Endothelial cell of umbilical vein (primary cell): ENCODE data around the gene ABCG4. TPM values are rescaled to one million over a fixed set of nuclear protein-coding genes. Genes with fewer than 3 reads are reported as not detected.

ENCODE experiments used
- BruUV-seq: library from RNA; stranded (reverse); fragments of 400-500 nt; replicated peaks from 2 replicates; lab custom pipeline; 2021; lab: Mats Ljungman, UMichigan
- CTCF ChIA-PET: fragments of 300-600, 350-600 bp; sonication (Branson Sonifier 250); formaldehyde crosslinking; loops from one replicate; lab custom pipeline; 2021; ENCODE audit warnings: antibody characterized with exemption, inconsistent platforms; lab: Charles Lee
- POLR2A ChIA-PET: fragments of 300-600, 350-600 bp; sonication (Branson Sonifier 250); formaldehyde crosslinking; loops from one replicate; lab custom pipeline; 2021; ENCODE audit warnings: antibody characterized with exemption, inconsistent platforms; lab: Charles Lee
- DNase-seq: peaks from one replicate; pipeline ENCODE4 v3.0.0-alpha.2; 2011; ENCODE audit warnings: low read depth, low spot score
- FAIRE-seq: peaks from 2 replicates; lab custom pipeline; 2011; peaks lifted over from hg19 to GRCh38; lab: Jason Lieb, UNC
- H2AFZ ChIP-seq: 2 replicates; pipeline ENCODE4 v1.6.0; 2012; ENCODE audit warnings: low read depth, low read length, control low read depth, inconsistent platforms
- H3K27ac ChIP-seq: 2 replicates; pipeline ENCODE4 v1.5.1; 2011; ENCODE audit warnings: low read depth, mild to moderate bottlenecking, control low read depth, low read length, moderate library complexity; ENCODE audit not compliant: insufficient read depth
- H3K27me3 ChIP-seq, 2 experiments: 2 replicates each; pipeline versions ENCODE4 v1.6.0 to v1.6.1; 2011; ENCODE audit warnings: low read length in 2 of 2, mixed read lengths in 1 of 2; ENCODE audit not compliant: control insufficient read depth in 2 of 2, insufficient read depth in 2 of 2
- H3K36me3 ChIP-seq, 2 experiments: 2 replicates in 1 of 2; 3 replicates in 1 of 2; pipeline ENCODE4 v1.5.1; 2011; ENCODE audit warnings: low read length in 2 of 2, mild to moderate bottlenecking in 1 of 2, moderate library complexity in 1 of 2; ENCODE audit not compliant: control insufficient read depth in 2 of 2, insufficient read depth in 2 of 2; ENCODE audit errors: extremely low read depth in 1 of 2
- H3K4me1 ChIP-seq: 3 replicates; pipeline ENCODE4 v1.5.1; 2011; ENCODE audit warnings: mild to moderate bottlenecking, low read length; ENCODE audit not compliant: control insufficient read depth, insufficient read depth; ENCODE audit errors: extremely low read depth
- H3K4me2 ChIP-seq: 2 replicates; pipeline ENCODE4 v1.6.1; 2011; ENCODE audit warnings: low read length, control low read depth, mixed read lengths; ENCODE audit not compliant: insufficient read depth
- H3K4me3 ChIP-seq, 3 experiments: fragments of 200-600 bp in 1 of 3; sonication (generic), shearing (Covaris generic) in 1 of 3; replicated peaks in 1 of 3; 2 replicates each; pipeline ENCODE4 v1.5.1; 2011 to 2016; ENCODE audit warnings: control low read depth in 3 of 3, low read length in 3 of 3, mild to moderate bottlenecking in 2 of 3, inconsistent platforms in 1 of 3, low read depth in 1 of 3, moderate library complexity in 1 of 3; ENCODE audit not compliant: insufficient read depth in 1 of 3
- H3K79me2 ChIP-seq: 2 replicates; pipeline ENCODE4 v1.6.0; 2012; ENCODE audit warnings: low read length, inconsistent platforms; ENCODE audit not compliant: control insufficient read depth, insufficient read depth
- H3K9ac ChIP-seq: replicated peaks from 2 replicates; pipeline ENCODE3; 2011; ENCODE audit warnings: low read length, control low read depth; ENCODE audit not compliant: insufficient read depth; ENCODE audit errors: extremely low read depth
- H3K9me1 ChIP-seq: replicated peaks from 3 replicates; pipeline ENCODE4 v1.6.0; 2011; ENCODE audit warnings: mild to moderate bottlenecking, low read length; ENCODE audit not compliant: control insufficient read depth, insufficient read depth; ENCODE audit errors: extremely low read depth
- H3K9me3 ChIP-seq: replicated peaks from 2 replicates; pipeline ENCODE4 v1.5.1; 2012; ENCODE audit warnings: low read length, inconsistent platforms; ENCODE audit not compliant: control insufficient read depth, insufficient read depth
- H4K20me1 ChIP-seq: replicated peaks from 2 replicates; pipeline ENCODE3; 2011; ENCODE audit warnings: mild to moderate bottlenecking, low read length; ENCODE audit not compliant: control insufficient read depth, insufficient read depth; ENCODE audit errors: extremely low read depth
- CTCF ChIP-seq, 2 donors: IDR thresholded peaks; 1 replicate in 1 of 2; 2 replicates in 1 of 2; pipeline ENCODE4 v1.5.1; 2011; ENCODE audit warnings: low read length in 2 of 2, mild to moderate bottlenecking in 2 of 2, moderate library complexity in 2 of 2, control low read depth in 1 of 2, inconsistent platforms in 1 of 2, low read depth in 1 of 2; ENCODE audit not compliant: insufficient read depth in 1 of 2; ENCODE audit errors: extremely low read depth in 1 of 2
- EZH2 ChIP-seq: IDR thresholded peaks from 2 replicates; pipeline ENCODE4 v1.6.1; 2012; ENCODE audit warnings: borderline replicate concordance, low read depth, mild to moderate bottlenecking, moderate library complexity, low read length, inconsistent platforms; ENCODE audit not compliant: severe bottlenecking
- FOS ChIP-seq: IDR thresholded peaks from 2 replicates; pipeline ENCODE4 v1.6.1; 2011; ENCODE audit warnings: mild to moderate bottlenecking, low read length, moderate library complexity, borderline replicate concordance; ENCODE audit not compliant: insufficient read depth
- GATA2 ChIP-seq: IDR thresholded peaks from 2 replicates; pipeline ENCODE4 v1.7.0; 2011; ENCODE audit warnings: low read depth, mild to moderate bottlenecking, moderate library complexity, mixed read lengths, low read length; ENCODE audit not compliant: insufficient read length, insufficient read depth
- JUN ChIP-seq: IDR thresholded peaks from 2 replicates; pipeline ENCODE4 v1.6.1; 2011; ENCODE audit warnings: borderline replicate concordance, low read depth; ENCODE audit not compliant: insufficient read length, insufficient read depth
- MYC ChIP-seq: IDR thresholded peaks from one replicate; pipeline ENCODE4 v1.6.1; 2011; ENCODE audit warnings: mild to moderate bottlenecking, low read depth, low read length
- POLR2A ChIP-seq: IDR thresholded peaks from 2 replicates; pipeline ENCODE4 v1.6.1; 2012; ENCODE audit warnings: low read depth, mild to moderate bottlenecking, control low read depth, low read length
- POLR2AphosphoS5 ChIP-seq: IDR thresholded peaks from 2 replicates; pipeline ENCODE4 v1.6.1; 2012; ENCODE audit warnings: low read depth, mild to moderate bottlenecking, control low read depth, low read length, moderate library complexity; ENCODE audit not compliant: insufficient read depth
- dilution Hi-C: fragments of 300-500 bp; cut with MboI; formaldehyde crosslinking; loops from one replicate; pipeline ENCODE4 v1.15.0; 2019; ENCODE audit warnings: low sequenced_read_pairs; ENCODE audit not compliant: extremely low pct_ligation_motif_present
- intact Hi-C: fragments of 100-400 bp; cut with micrococcal nuclease; formaldehyde crosslinking; loops from one replicate; pipeline ENCODE4 v1.10.0; 2022
- polyA plus RNA-seq, 4 experiments: library from polyadenylated mRNA; depleted of rRNA in 3 of 4; stranded (reverse) in 3 of 4; unstranded in 1 of 4; fragments of >200 nt; gene quantifications; 2 replicates each; pipeline versions ENCODE4 v1.2.1 to v1.2.3, GENCODE V29; 2011 to 2012; ENCODE audit warnings: missing spikeins in 1 of 4
- total RNA-seq: library from RNA; stranded (reverse); gene quantifications from 2 replicates; pipeline ENCODE4 v1.2.3, GENCODE V29; 2021
- TF ChIP-seq, protein P1 (sequence below): IDR thresholded peaks from 2 replicates; pipeline ENCODE4 v1.6.1; 2011; ENCODE audit not compliant: insufficient read depth, insufficient read length

Gene ABCG4
- total and polyA plus RNA-seq, 2 donors (not counting 3 experiments of a cell fraction or from before 2014, with no cell fraction given), result 1.0 to 1.7 TPM

DNA sequence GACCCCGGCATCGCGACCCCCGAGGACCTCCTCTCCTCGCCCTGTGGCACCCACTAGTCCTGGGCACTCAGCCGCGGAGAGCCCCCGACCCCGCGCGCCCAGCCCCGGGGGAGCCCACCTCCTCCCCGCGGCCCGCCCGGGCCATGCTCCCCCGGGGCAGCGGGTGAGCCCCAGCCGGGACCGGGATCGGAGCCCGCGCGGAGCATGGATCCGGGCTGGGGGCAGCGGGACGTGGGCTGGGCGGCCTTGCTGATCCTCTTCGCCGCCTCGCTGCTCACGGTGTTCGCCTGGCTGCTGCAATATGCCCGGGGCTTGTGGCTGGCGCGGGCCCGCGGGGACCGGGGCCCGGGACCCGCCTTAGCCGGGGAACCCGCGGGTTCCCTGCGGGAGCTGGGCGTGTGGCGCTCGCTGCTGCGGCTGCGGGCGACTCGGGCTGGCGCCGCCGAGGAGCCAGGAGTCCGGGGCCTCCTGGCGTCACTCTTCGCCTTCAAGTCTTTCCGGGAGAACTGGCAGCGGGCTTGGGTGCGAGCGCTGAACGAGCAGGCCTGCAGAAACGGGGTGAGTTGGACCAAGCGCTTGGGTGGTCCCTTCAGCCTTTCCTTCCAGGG lies 41.2 kb upstream of the ABCG4 start:
- POLR2A ChIA-PET, result interaction anchor here (1.3 to 1.5 kb wide), 2 partner anchors 13 to 14 kb away, joined by 4 to 10 read pairs; partner anchors contain the start of gene HINFP
- TF ChIP-seq POLR2A, result no peak
- TF ChIP-seq JUN, result no peak
- TF ChIP-seq GATA2, result no peak
- TF ChIP-seq FOS, result no peak
- TF ChIP-seq EZH2, result no peak
- no peak for TF ChIP-seq CTCF (IDR thresholded peaks at IDR 0.05; ENCODE audit: extremely low read depth in 1 of 2, insufficient read depth in 1 of 2, low read depth in 1 of 2, low read length in 2 of 2)
- TF ChIP-seq, protein P1, sequence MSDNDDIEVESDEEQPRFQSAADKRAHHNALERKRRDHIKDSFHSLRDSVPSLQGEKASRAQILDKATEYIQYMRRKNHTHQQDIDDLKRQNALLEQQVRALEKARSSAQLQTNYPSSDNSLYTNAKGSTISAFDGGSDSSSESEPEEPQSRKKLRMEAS, result no peak
- no peak for TF ChIP-seq POLR2AphosphoS5
- TF ChIP-seq MYC, result no peak
- Histone ChIP-seq H4K20me1 (no peaks in the 10 kb centered on the region), H3K9ac (peak overlapping the region; percentile 39), H3K36me3 (peaks cover 2 to 14% of the 10 kb centered on the region in 2 experiments), H3K27ac (no peak overlapping the region), H3K4me3 (peak overlapping the region; percentile 46 to 72 (median 63)), H3K79me2 (no peaks in the 10 kb centered on the region), H2AFZ (peak overlapping the region; percentile 83), H3K27me3 (no peaks in the 10 kb centered on the region), H3K9me1 (no peaks in the 10 kb centered on the region), H3K4me1 (peaks cover 16% of the 10 kb centered on the region), H3K9me3 (no peaks in the 10 kb centered on the region), H3K4me2 (peak overlapping the region; percentile 51)
- BruUV-seq, result no TSS peak
- dilution Hi-C loops, result no loop called here
- intact Hi-C loops, result loop anchor here (1.0 kb wide), 2 partner anchors 12 to 14 kb away; partner anchors contain the start of gene HINFP
- FAIRE-seq (no peak), DNase-seq (no peak)
- CTCF ChIA-PET, result interaction anchor here (1.1 to 1.6 kb wide), 6 partner anchors 10 to 89 kb away, joined by 3 to 8 read pairs (median 4); partner anchors contain the start of gene HINFP
